PC-9 (cell line): ENCODE data around the gene ESRRG. TPM values are rescaled to one million over a fixed set of nuclear protein-coding genes. Genes with fewer than 3 reads are reported as not detected.

Experiments used
- BruUV-seq: library from RNA; stranded (reverse); fragments of 400-500 nt; replicated peaks from 2 replicates; lab custom pipeline; 2021; lab: Mats Ljungman, UMichigan
- CTCF ChIA-PET: fragments of 300-600 bp; sonication (Branson Sonifier 250); formaldehyde crosslinking; loops from one replicate; lab custom pipeline; 2022; ENCODE audit warnings: antibody characterized with exemption; lab: Charles Lee
- POLR2A ChIA-PET: fragments of 300-600 bp; sonication (Branson Sonifier 250); formaldehyde crosslinking; loops from one replicate; lab custom pipeline; 2022; ENCODE audit warnings: antibody characterized with exemption; ENCODE audit not compliant: unreplicated experiment; lab: Charles Lee
- DNase-seq, 2 experiments: peaks; one replicate each; pipeline versions ENCODE4 v3.0.0 to v3.0.0-alpha.2; 2015 to 2022; ENCODE audit warnings: mixed read lengths in 1 of 2
- H2AFZ ChIP-seq: fragments of 200-600 bp; sonication (generic); 2 replicates; pipeline ENCODE4 v1.8.1; 2017; ENCODE audit warnings: antibody characterized with exemption
- H3F3A ChIP-seq: fragments of 200-600 bp; sonication (generic); 2 replicates; pipeline ENCODE4 v1.8.1; 2017; ENCODE audit warnings: antibody characterized with exemption, mild to moderate bottlenecking, low read depth; ENCODE audit not compliant: insufficient read depth
- H3K27ac ChIP-seq: fragments of 200-600 bp; sonication (generic); 2 replicates; pipeline ENCODE4 v1.6.1; 2016; ENCODE audit warnings: mixed run types
- H3K27me3 ChIP-seq: fragments of 200-600 bp; sonication (generic); 2 replicates; pipeline ENCODE4 v1.6.1; 2016; ENCODE audit warnings: low read depth, mixed run types; ENCODE audit not compliant: insufficient read depth
- H3K36me3 ChIP-seq: fragments of 200-600 bp; sonication (generic); 2 replicates; pipeline ENCODE4 v1.6.1; 2016; ENCODE audit warnings: low read depth, mixed run types
- H3K4me1 ChIP-seq: fragments of 200-600 bp; sonication (generic); replicated peaks from 2 replicates; pipeline ENCODE4 v1.6.1; 2016; ENCODE audit warnings: mixed run types; ENCODE audit not compliant: insufficient read depth
- H3K4me2 ChIP-seq: fragments of 200-600 bp; sonication (generic); 2 replicates; pipeline ENCODE4 v1.6.1; 2017; ENCODE audit warnings: mixed run types
- H3K4me3 ChIP-seq: fragments of 200-600 bp; sonication (generic); 2 replicates; pipeline ENCODE4 v1.6.1; 2016; ENCODE audit warnings: mixed run types
- H3K79me2 ChIP-seq: fragments of 200-600 bp; sonication (generic); 2 replicates; pipeline ENCODE4 v1.6.1; 2017; ENCODE audit warnings: low read depth, mixed run types
- H3K9me2 ChIP-seq: fragments of 200-600 bp; sonication (generic); 2 replicates; pipeline ENCODE4 v1.8.1; 2017; ENCODE audit warnings: mild to moderate bottlenecking; ENCODE audit not compliant: insufficient read depth
- H3K9me3 ChIP-seq: fragments of 200-600 bp; sonication (generic); 2 replicates; pipeline ENCODE4 v1.8.1; 2016; ENCODE audit warnings: low read depth; ENCODE audit not compliant: insufficient read depth
- H4K20me1 ChIP-seq: fragments of 200-600 bp; sonication (generic); 2 replicates; pipeline ENCODE4 v1.8.1; 2017; ENCODE audit not compliant: insufficient read depth
- CTCF ChIP-seq: fragments of 200-600 bp; sonication (generic); conservative IDR thresholded peaks from 2 replicates; pipeline ENCODE4 v1.6.1; 2017; ENCODE audit warnings: mixed run types, antibody characterized with exemption, mild to moderate bottlenecking, moderate library complexity
- EZH2 ChIP-seq: fragments of 200-600 bp; sonication (generic); IDR thresholded peaks from 2 replicates; pipeline ENCODE4 v1.8.0; 2017; ENCODE audit warnings: antibody characterized with exemption, low read depth
- intact Hi-C: fragments of 100-400 bp; cut with micrococcal nuclease; formaldehyde crosslinking; loops from one replicate; pipeline ENCODE4 v1.10.0; 2022; ENCODE audit not compliant: unreplicated experiment
- total RNA-seq: library from RNA; stranded (reverse); gene quantifications from 2 replicates; pipeline ENCODE4 v1.2.3, GENCODE V29; 2021

The ESRRG gene
- total RNA-seq, 1 experiment from 2014 or later: not detected

GRCh38 chr1:216528816-216529215, 194.4 kb downstream of the ESRRG start:
- Histone ChIP-seq H3K27ac (0 out of 2 replicates have a peak overlapping the region, but pooled peaks have one; percentile 11), H3K9me3 (no peaks in the 10 kb centered on the region), H3F3A (peaks cover 5% of the 10 kb centered on the region; the same call in 1 of the 2 replicates), H3K36me3 (no peaks in the 10 kb centered on the region), H3K9me2 (no peaks in the 10 kb centered on the region), H4K20me1 (no peaks in the 10 kb centered on the region), H3K4me2 (peak overlapping the region; percentile 24), H3K27me3 (no peaks in the 10 kb centered on the region), H3K4me3 (no peak overlapping the region), H2AFZ (no peak overlapping the region), H3K79me2 (no peaks in the 10 kb centered on the region), H3K4me1 (peaks cover 14% of the 10 kb centered on the region)
- CTCF ChIA-PET: no interaction called here
- POLR2A ChIA-PET: no interaction called here
- BruUV-seq: no TSS peak
- intact Hi-C loops: no loop called here
- no peak for TF ChIP-seq EZH2
- no peak for TF ChIP-seq CTCF
- peak in 1 of 2 experiments; percentile 74 for DNase-seq

- no peak overlapping the region for H3K4me2 ChIP-seq
- no peaks in the 10 kb centered on the region for H3K36me3 ChIP-seq
- intact Hi-C loops: loop anchor here (1.0 kb wide), 1 partner anchor 10 kb away; no protein-coding TSS in a partner anchor
- no peak overlapping the region for H3K27ac ChIP-seq
- POLR2A ChIA-PET: no interaction called here
- H3K27me3 ChIP-seq: no peaks in the 10 kb centered on the region
- no peak for DNase-seq
- TF ChIP-seq EZH2 (no peak), CTCF (no peak)
- no TSS peak for BruUV-seq
- H3K79me2 ChIP-seq: no peaks in the 10 kb centered on the region
- H3K4me1 ChIP-seq: peaks cover 5% of the 10 kb centered on the region
- H3K9me3 ChIP-seq: no peaks in the 10 kb centered on the region
- H3K9me2 ChIP-seq: no peaks in the 10 kb centered on the region
- CTCF ChIA-PET: no interaction called here
- no peaks in the 10 kb centered on the region for H4K20me1 ChIP-seq
- H3K4me3 ChIP-seq: no peak overlapping the region
- H2AFZ ChIP-seq: no peak overlapping the region
- peaks cover 3% of the 10 kb centered on the region; the same call in 1 of the 2 replicates for H3F3A ChIP-seq
These were observed 199.6 kb downstream of the ESRRG start for GRCh38 chr1:216523449-216524190.

GRCh38 chr1:216523043-216523442, 200.2 kb downstream of the ESRRG start:
- no TSS peak for BruUV-seq
- no peak for DNase-seq
- no peaks in the 10 kb centered on the region for H3K27me3 ChIP-seq
- ChIA-PET POLR2A (no interaction called here), CTCF (no interaction called here)
- no peak overlapping the region for H3K27ac ChIP-seq
- H2AFZ ChIP-seq: no peak overlapping the region
- no peaks in the 10 kb centered on the region for H3K4me1 ChIP-seq
- H4K20me1 ChIP-seq: no peaks in the 10 kb centered on the region
- no peaks in the 10 kb centered on the region for H3K9me3 ChIP-seq
- H3K79me2 ChIP-seq: no peaks in the 10 kb centered on the region
- no peaks in the 10 kb centered on the region for H3K36me3 ChIP-seq
- intact Hi-C loops: no loop called here
- H3K4me2 ChIP-seq: no peak overlapping the region
- TF ChIP-seq CTCF (no peak), EZH2 (no peak)
- no peaks in the 10 kb centered on the region for H3F3A ChIP-seq
- H3K9me2 ChIP-seq: no peaks in the 10 kb centered on the region
- no peak overlapping the region for H3K4me3 ChIP-seq
